ENCODE results near the gene TRAF6. TPM values are rescaled to one million over a fixed set of nuclear protein-coding genes. Genes with fewer than 3 reads are reported as not detected.
A peak's percentile ranks its signal among the peaks of the same experiment; 100 is the strongest.

TRAF6 gene
- total RNA-seq, 2 donors from 2014 or later, result 10.0 to 10.7 TPM

DNA sequence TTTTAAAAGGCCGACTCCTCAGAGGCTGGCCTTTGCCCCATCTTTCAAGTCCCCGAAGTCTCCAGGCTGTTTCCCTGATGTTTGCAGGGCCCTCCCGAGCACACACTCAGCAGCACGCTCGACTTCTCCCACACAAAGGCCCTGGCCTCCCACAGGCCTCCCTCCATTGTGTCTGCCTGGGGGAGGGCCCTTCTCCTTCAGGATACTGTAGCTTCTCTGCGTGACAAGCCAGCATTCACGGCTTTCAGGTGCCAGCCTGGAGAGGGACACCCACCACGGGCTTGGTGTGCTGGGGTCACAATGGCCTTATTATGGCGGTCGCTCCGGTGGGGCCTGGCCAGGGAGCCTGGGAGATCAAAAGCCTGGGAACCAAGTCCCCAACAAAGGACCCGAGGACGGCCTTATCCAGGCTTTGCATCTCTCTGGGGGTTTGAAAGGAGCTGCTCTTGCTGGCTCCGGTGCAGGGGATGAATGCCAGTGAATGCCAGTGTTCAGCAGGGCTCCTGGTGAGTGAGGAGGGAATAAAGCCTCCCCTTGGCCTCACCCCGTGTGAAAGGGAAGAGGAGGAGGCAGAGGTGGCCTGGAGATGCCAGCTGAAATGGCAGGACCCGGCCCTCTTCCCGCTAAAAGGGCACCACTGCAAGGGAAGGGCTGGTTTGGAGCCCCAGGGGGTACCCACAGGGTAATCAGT lies 55.0 kb downstream of the TRAF6 start:
- Histone ChIP-seq H3K9me3 (no peaks in the 10 kb centered on the region), H3K27ac (peak overlapping the region; percentile 77 to 83), H3K4me1 (peaks cover 0 to 51% of the 10 kb centered on the region in 2 donors), H3K36me3 (no peaks in the 10 kb centered on the region), H3K4me3 (no peak overlapping the region), H3K27me3 (no peaks in the 10 kb centered on the region)
- no peak for DNase-seq (ENCODE audit: low spot score)
- TF ChIP-seq, protein P1, sequence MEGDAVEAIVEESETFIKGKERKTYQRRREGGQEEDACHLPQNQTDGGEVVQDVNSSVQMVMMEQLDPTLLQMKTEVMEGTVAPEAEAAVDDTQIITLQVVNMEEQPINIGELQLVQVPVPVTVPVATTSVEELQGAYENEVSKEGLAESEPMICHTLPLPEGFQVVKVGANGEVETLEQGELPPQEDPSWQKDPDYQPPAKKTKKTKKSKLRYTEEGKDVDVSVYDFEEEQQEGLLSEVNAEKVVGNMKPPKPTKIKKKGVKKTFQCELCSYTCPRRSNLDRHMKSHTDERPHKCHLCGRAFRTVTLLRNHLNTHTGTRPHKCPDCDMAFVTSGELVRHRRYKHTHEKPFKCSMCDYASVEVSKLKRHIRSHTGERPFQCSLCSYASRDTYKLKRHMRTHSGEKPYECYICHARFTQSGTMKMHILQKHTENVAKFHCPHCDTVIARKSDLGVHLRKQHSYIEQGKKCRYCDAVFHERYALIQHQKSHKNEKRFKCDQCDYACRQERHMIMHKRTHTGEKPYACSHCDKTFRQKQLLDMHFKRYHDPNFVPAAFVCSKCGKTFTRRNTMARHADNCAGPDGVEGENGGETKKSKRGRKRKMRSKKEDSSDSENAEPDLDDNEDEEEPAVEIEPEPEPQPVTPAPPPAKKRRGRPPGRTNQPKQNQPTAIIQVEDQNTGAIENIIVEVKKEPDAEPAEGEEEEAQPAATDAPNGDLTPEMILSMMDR (IDR thresholded peaks at IDR 0.05), result no peak

DNA sequence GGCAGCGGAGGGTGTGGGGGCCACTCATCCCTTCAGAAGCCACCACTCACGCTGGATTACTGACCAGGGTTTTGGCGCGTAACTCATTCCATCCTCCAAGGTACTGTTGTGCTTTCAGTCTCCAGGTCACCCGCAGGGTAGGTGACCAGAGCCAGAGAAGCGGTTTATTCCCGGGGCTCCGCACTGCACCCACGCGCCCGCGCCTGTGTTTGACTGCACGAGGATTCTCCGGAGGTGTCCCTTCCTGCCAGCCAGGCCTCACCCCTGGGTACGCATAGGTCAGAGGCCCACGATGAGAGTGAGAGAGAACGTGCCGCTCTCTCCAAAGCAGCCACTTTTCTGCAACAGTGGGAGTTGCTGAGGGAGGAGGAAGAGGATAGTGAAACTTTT lies 55.5 kb downstream of the TRAF6 start:
- Histone ChIP-seq H3K36me3 (no peaks in the 10 kb centered on the region), H3K4me3 (no peak overlapping the region), H3K4me1 (peaks cover 0 to 56% of the 10 kb centered on the region in 2 donors), H3K27ac (peak overlapping the region; percentile 77 to 83), H3K27me3 (no peaks in the 10 kb centered on the region), H3K9me3 (no peaks in the 10 kb centered on the region)
- TF ChIP-seq, protein P1 (IDR thresholded peaks at IDR 0.05), result no peak
- DNase-seq (ENCODE audit: low spot score), result no peak

DNA sequence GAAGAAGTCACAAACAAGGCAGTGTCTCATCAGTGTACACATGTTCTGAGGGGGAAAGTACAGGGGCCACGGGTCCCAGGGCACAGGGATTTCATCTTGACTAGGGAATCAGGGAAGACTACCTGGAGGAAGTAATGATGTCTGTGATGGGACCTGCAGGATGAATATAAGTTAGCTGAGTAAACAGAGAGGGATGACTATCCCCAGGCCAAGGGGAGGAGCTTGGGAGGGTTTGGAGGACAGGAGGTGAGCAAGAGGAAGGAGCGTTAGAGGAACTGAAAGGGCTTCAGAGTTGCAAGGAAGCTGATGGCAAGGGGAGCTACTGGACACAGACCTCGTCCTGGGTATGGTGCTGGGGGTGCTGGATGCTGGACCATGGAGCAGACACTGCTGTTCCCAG lies 56.4 kb downstream of the TRAF6 start:
- no peaks in the 10 kb centered on the region for H3K27me3 ChIP-seq
- no peak for DNase-seq (ENCODE audit: low spot score)
- no peaks in the 10 kb centered on the region for H3K36me3 ChIP-seq
- no peak overlapping the region for H3K4me3 ChIP-seq
- H3K4me1 ChIP-seq, result peaks cover 0 to 57% of the 10 kb centered on the region in 2 donors
- peak overlapping the region in 1 of 2 donors; percentile 48 for H3K27ac ChIP-seq
- TF ChIP-seq, protein P1 (IDR thresholded peaks at IDR 0.05), result no peak
- no peaks in the 10 kb centered on the region for H3K9me3 ChIP-seq

DNA sequence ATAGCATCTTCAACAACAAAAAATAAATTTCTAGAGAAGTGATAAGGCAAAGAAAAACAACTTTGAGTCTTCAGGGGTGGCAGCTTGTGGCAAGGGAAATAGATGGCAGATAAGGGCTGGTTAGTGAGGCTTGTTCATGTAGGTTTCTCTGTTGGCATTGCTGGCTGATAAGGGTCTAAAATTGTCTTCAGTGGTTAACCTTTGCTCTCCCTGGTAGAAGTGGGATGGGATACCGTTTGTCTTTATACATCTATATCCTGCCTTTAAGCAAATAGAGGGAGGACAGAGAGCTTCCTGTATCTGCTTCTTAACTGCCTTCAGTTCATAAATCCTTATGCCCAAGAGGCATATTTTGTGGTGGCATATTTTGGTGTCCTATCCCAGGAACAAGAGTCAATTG lies 57.1 kb downstream of the TRAF6 start:
- peaks cover 0 to 57% of the 10 kb centered on the region in 2 donors for H3K4me1 ChIP-seq
- TF ChIP-seq, protein P1 (IDR thresholded peaks at IDR 0.05), result no peak

DNA sequence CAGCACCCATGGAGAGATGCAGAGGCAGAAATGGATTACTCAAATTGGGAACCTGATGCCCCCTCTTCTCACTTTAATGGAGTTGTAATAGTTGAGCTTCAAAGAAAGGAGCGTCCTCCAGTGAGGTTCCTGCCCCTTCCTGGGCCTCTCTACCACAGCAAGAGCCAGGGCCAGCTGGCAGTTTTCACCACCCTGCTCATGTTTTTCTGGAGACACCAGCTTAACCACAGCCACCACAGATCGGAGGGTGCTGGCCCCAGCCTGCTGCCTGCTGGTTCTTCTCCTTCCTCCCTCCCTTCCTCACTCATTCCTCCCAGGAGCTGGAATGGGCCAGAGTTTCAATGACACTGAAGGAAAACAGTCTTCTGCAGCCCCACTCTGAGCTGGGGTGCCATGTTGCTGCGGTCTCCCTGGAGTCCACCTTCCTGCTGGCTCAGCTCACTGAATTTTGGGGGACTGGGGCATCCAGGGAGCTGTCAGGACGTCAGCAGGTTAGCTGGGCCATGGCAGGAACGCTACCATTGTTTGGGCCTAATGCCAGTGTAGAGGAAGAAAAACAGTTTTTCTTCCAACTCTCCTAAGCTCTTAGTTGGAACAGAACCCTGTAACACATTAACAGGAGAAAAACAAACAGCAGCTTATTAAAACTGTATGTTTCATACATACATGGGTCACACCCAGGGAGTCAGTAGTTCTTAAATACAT lies 57.7 kb downstream of the TRAF6 start:
- peaks cover 0 to 57% of the 10 kb centered on the region in 2 donors for H3K4me1 ChIP-seq
- peak overlapping the region in 1 of 2 donors; percentile 48 for H3K27ac ChIP-seq
- no peak for DNase-seq (ENCODE audit: low spot score)
- TF ChIP-seq, protein P1 (IDR thresholded peaks at IDR 0.05), result no peak
- H3K36me3 ChIP-seq, result no peaks in the 10 kb centered on the region
- H3K4me3 ChIP-seq, result no peak overlapping the region
- H3K9me3 ChIP-seq, result no peaks in the 10 kb centered on the region
- H3K27me3 ChIP-seq, result no peaks in the 10 kb centered on the region

More for the DNA sequence above, 57.1 kb downstream of the TRAF6 start:
- DNase-seq (ENCODE audit: low spot score), result no peak
- no peaks in the 10 kb centered on the region for H3K27me3 ChIP-seq
- H3K27ac ChIP-seq, result peak overlapping the region in 1 of 2 donors; percentile 48
- no peaks in the 10 kb centered on the region for H3K36me3 ChIP-seq
- H3K4me3 ChIP-seq, result no peak overlapping the region
- no peaks in the 10 kb centered on the region for H3K9me3 ChIP-seq
